Measurements from ENCODE around the gene ZNF888. TPM values are rescaled to one million over a fixed set of nuclear protein-coding genes. Genes with fewer than 3 reads are reported as not detected.

ZNF888 gene
- total and polyA plus RNA-seq, 10 donors = 2.0 to 7.7 (median 5.0) TPM

- intact Hi-C loops (cut with DNase I; ENCODE audit: low total_unique reads) = no loop called here
- TF ChIP-seq POLR2A (IDR thresholded peaks at IDR 0.05) (no peak), POLR2AphosphoS5 (IDR thresholded peaks at IDR 0.05) (no peak), CTCF (IDR thresholded peaks at IDR 0.05 in 8 of 11, conservative IDR thresholded peaks at IDR 0.05 in 3 of 11) (no peak)
- peaks cover 0 to 41% (median 19%) of the 10 kb centered on the region in 6 donors for H3K36me3 ChIP-seq
- H3K4me3 ChIP-seq = peak overlapping the region; percentile 64 to 93 (median 83)
- H3K9me3 ChIP-seq = peaks cover 0 to 57% (median 43%) of the 10 kb centered on the region in 8 donors
- peak overlapping the region; percentile 65 to 89 (median 84) for H3K27ac ChIP-seq
- 37 to 54% (median 39%) methylated on average over 5 of the region's 5 CpGs for WGBS, 5 donors
- no peaks in the 10 kb centered on the region for H3K27me3 ChIP-seq (replicated peaks in 1 of 7)
- DNase-seq = no peak
- H3K4me1 ChIP-seq = peaks cover 4 to 26% (median 22%) of the 10 kb centered on the region in 6 donors
These were observed 38.8 kb upstream of the ZNF888 start for GRCh38 chr19:52961981-52962380.

- Histone ChIP-seq H3K4me1 (peaks cover 4 to 26% (median 22%) of the 10 kb centered on the region in 6 donors), H3K27ac (no peak overlapping the region), H3K36me3 (peaks cover 8 to 63% (median 37%) of the 10 kb centered on the region in 6 donors), H3K27me3 (replicated peaks in 1 of 7) (no peaks in the 10 kb centered on the region), H3K9me3 (peaks cover 0 to 70% (median 63%) of the 10 kb centered on the region in 8 donors), H3K4me3 (no peak overlapping the region)
- TF ChIP-seq POLR2AphosphoS5 (IDR thresholded peaks at IDR 0.05) = no peak
- no peak for TF ChIP-seq CTCF (IDR thresholded peaks at IDR 0.05 in 8 of 11, conservative IDR thresholded peaks at IDR 0.05 in 3 of 11)
- no peak for TF ChIP-seq POLR2A (IDR thresholded peaks at IDR 0.05)
- WGBS, 5 donors = 91 to 98% (median 97%) methylated on average over 9 to 11 of the region's 11 CpGs
- no peak for DNase-seq
- intact Hi-C loops (cut with DNase I; ENCODE audit: low total_unique reads) = no loop called here
These were observed 36.5 kb upstream of the ZNF888 start for GRCh38 chr19:52959613-52960295.

- no peaks in the 10 kb centered on the region for H3K27me3 ChIP-seq (replicated peaks in 1 of 7)
- TF ChIP-seq CTCF (IDR thresholded peaks at IDR 0.05 in 8 of 11, conservative IDR thresholded peaks at IDR 0.05 in 3 of 11) (no peak), POLR2AphosphoS5 (IDR thresholded peaks at IDR 0.05) (no peak), POLR2A (IDR thresholded peaks at IDR 0.05) (no peak)
- 91 to 99% (median 96%) methylated on average over 8 of the region's 8 CpGs for WGBS, 5 donors
- no peak overlapping the region for H3K4me3 ChIP-seq
- intact Hi-C loops (cut with DNase I; ENCODE audit: low total_unique reads) = no loop called here
- DNase-seq = no peak
- H3K36me3 ChIP-seq = peaks cover 8 to 83% (median 54%) of the 10 kb centered on the region in 6 donors
- H3K9me3 ChIP-seq = peaks cover 0 to 89% (median 81%) of the 10 kb centered on the region in 8 donors
- H3K27ac ChIP-seq = no peak overlapping the region
- H3K4me1 ChIP-seq = peaks cover 4 to 18% (median 15%) of the 10 kb centered on the region in 6 donors
These were observed 34.4 kb upstream of the ZNF888 start for GRCh38 chr19:52957591-52957990.

- Histone ChIP-seq H3K27me3 (replicated peaks in 1 of 7) (no peaks in the 10 kb centered on the region), H3K9me3 (peaks cover 0 to 96% (median 88%) of the 10 kb centered on the region in 8 donors), H3K4me3 (no peak overlapping the region), H3K36me3 (peaks cover 13 to 90% (median 61%) of the 10 kb centered on the region in 6 donors), H3K27ac (no peak overlapping the region), H3K4me1 (peaks cover 4 to 13% (median 10%) of the 10 kb centered on the region in 6 donors)
- DNase-seq = no peak
- intact Hi-C loops (cut with DNase I; ENCODE audit: low total_unique reads) = no loop called here
- TF ChIP-seq POLR2AphosphoS5 (IDR thresholded peaks at IDR 0.05) (no peak), POLR2A (IDR thresholded peaks at IDR 0.05) (no peak), CTCF (IDR thresholded peaks at IDR 0.05 in 8 of 11, conservative IDR thresholded peaks at IDR 0.05 in 3 of 11) (no peak)
- 94 to 98% (median 97%) methylated on average over 10 of the region's 10 CpGs for WGBS, 5 donors
These were observed 33.7 kb upstream of the ZNF888 start for GRCh38 chr19:52956917-52957316.
